HEK293T (cell line): ENCODE results near the gene NHSL2.

Source experiments
- CTCF ChIA-PET: fragments of 350-600 bp; formaldehyde crosslinking; extraction: SDS; loops from one replicate; lab custom pipeline; 2021; ENCODE audit warnings: antibody characterized with exemption, inconsistent platforms; lab: Yijun Ruan, JAX
- POLR2A ChIA-PET: fragments of 350-600 bp; formaldehyde crosslinking; extraction: SDS; loops from one replicate; lab custom pipeline; 2020; ENCODE audit warnings: antibody characterized with exemption, inconsistent platforms; lab: Yijun Ruan, JAX
- DNase-seq: peaks from one replicate; pipeline ENCODE4 v3.0.0; 2012; ENCODE audit warnings: mixed read lengths; ENCODE audit errors: extremely low spot score
- BHLHE40 ChIP-seq: fragments of 450-650 bp; IDR thresholded peaks from 2 replicates; pipeline ENCODE4 v1.6.1; 2016; ENCODE audit warnings: mild to moderate bottlenecking, moderate library complexity, borderline replicate concordance
- CTBP1 ChIP-seq: fragments of 450-650 bp; IDR thresholded peaks from 2 replicates; pipeline ENCODE4 v1.6.1; 2016; ENCODE audit warnings: borderline replicate concordance
- ELF4 ChIP-seq: fragments of 450-650 bp; IDR thresholded peaks from 2 replicates; pipeline ENCODE4 v1.6.1; 2017; ENCODE audit warnings: antibody characterized with exemption
- FOXA1 ChIP-seq: fragments of 450-650 bp; IDR thresholded peaks from 2 replicates; pipeline ENCODE4 v1.6.1; 2016; ENCODE audit warnings: mild to moderate bottlenecking
- FOXK2 ChIP-seq: fragments of 450-650 bp; IDR thresholded peaks from 2 replicates; pipeline ENCODE4 v1.6.1; 2016; ENCODE audit warnings: mild to moderate bottlenecking
- FOXM1 ChIP-seq: fragments of 450-650 bp; IDR thresholded peaks from 2 replicates; pipeline ENCODE4 v1.6.1; 2017; ENCODE audit warnings: mild to moderate bottlenecking, borderline replicate concordance
- L3MBTL2 ChIP-seq: fragments of 450-650 bp; conservative IDR thresholded peaks from 2 replicates; pipeline ENCODE4 v1.6.1; 2016; ENCODE audit warnings: mild to moderate bottlenecking
- NFRKB ChIP-seq: fragments of 450-650 bp; IDR thresholded peaks from 2 replicates; pipeline ENCODE4 v1.6.1; 2016; ENCODE audit warnings: mild to moderate bottlenecking, moderate library complexity
- PKNOX1 ChIP-seq: fragments of 450-650 bp; IDR thresholded peaks from 2 replicates; pipeline ENCODE4 v1.6.1; 2016
- SP1 ChIP-seq: fragments of 450-650 bp; IDR thresholded peaks from 2 replicates; pipeline ENCODE4 v1.6.1; 2017
- SUZ12 ChIP-seq: fragments of 450-650 bp; IDR thresholded peaks from 2 replicates; pipeline ENCODE4 v1.6.1; 2016; ENCODE audit warnings: mild to moderate bottlenecking
- TARDBP ChIP-seq: fragments of 450-650 bp; IDR thresholded peaks from 2 replicates; pipeline ENCODE4 v1.6.1; 2016
- ZNF384 ChIP-seq: fragments of 450-650 bp; IDR thresholded peaks from 2 replicates; pipeline ENCODE4 v1.6.1; 2016

The NHSL2 gene

GRCh38 chrX:72181178-72182125, 270.8 kb downstream of the NHSL2 start, which contains the start of gene PIN4:
PIN4 (plus strand) TSS chrX:72181757; CDS start chrX:72181786, 29 bp downstream.
- peak; percentile 46; the same call in 1 of the 2 replicates for TF ChIP-seq NFRKB
- TF ChIP-seq TARDBP, result no peak
- TF ChIP-seq L3MBTL2, result peak; percentile 94
- TF ChIP-seq FOXM1, result peak; percentile 73
- TF ChIP-seq FOXK2, result peak; percentile 93
- TF ChIP-seq BHLHE40, result no peak
- TF ChIP-seq ELF4, result peak; percentile 50
- ChIA-PET POLR2A (interaction anchor here (0.7 to 2.5 kb wide), 37 partner anchors 9 to 533 kb away, joined by 3 to 19 read pairs (median 4); partner anchors contain the start of genes ERCC6L, RPS4X and RTL5), CTCF (interaction anchor here (0.6 to 1.2 kb wide), 5 partner anchors 13 to 183 kb away, joined by 3 to 5 read pairs (median 3); no protein-coding TSS in a partner anchor)
- DNase-seq, result peak; percentile 96

GRCh38 chrX:72182924-72183323, 272.3 kb downstream of the NHSL2 start:
- DNase-seq, result no peak
- TF ChIP-seq TARDBP (no peak), NFRKB (no peak), CTBP1 (no peak), ELF4 (no peak), ZNF384 (no peak), FOXA1 (no peak), SP1 (no peak), L3MBTL2 (no peak)
- CTCF ChIA-PET, result no interaction called here
- POLR2A ChIA-PET, result interaction anchor here (2.5 kb wide), 1 partner anchor 16 kb away, joined by 5 read pairs; no protein-coding TSS in a partner anchor

GRCh38 chrX:72201836-72202536, 291.3 kb downstream of the NHSL2 start:
- POLR2A ChIA-PET, result interaction anchor here (0.6 to 2.6 kb wide), 3 partner anchors 21 to 48 kb away, joined by 3 to 8 read pairs (median 3); partner anchors contain the start of gene PIN4
- DNase-seq, result no peak
- TF ChIP-seq PKNOX1, result no peak
- TF ChIP-seq SUZ12, result no peak
- CTCF ChIA-PET, result interaction anchor here (0.6 kb wide), 1 partner anchor 16 kb away, joined by 4 read pairs; no protein-coding TSS in a partner anchor
